NCI-H2171 treated with DMSO at 0.1 percent for 48 hours (cell line): ENCODE data around the gene KCNK7.

Experiments
- DNase-seq: peaks from one replicate; lab custom pipeline; 2025; lab: John Stamatoyannopoulos, UW

The KCNK7 gene

DNA sequence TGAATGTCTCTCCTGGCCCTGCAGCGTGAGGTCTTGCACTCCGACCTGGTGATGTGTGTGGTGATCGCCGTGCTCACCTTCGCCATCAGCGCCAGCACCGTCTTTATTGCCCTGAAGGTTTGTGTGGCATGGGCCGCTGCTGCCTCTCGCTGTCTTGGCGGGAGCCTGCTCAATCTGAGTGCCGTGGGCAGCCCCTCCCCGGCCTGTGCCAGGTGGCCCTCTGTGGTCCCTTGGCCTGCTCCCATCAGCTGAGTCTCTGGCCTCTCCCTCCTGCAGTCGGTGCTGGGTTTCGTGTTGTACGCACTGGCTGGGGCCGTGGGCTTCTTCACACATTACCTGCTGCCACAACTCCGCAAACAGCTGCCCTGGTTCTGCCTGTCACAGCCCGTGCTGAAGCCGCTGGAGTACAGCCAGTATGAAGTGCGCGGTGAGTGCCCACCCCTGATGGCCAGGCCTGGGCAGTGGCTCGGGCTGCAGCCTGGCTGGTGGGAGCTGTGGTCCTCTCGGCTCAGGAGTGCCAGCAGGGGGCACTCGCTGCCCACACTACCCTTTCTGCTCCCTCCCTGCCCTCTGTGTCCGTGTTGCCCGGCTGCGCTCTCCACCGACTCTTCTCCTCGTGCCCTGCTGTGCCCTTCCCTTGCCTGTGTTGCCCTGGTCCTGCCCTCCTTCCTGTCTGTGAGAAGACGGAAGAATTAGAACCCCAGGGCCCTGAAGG lies 30.2 kb upstream of the KCNK7 start:
- peak; percentile 21 for DNase-seq

DNA sequence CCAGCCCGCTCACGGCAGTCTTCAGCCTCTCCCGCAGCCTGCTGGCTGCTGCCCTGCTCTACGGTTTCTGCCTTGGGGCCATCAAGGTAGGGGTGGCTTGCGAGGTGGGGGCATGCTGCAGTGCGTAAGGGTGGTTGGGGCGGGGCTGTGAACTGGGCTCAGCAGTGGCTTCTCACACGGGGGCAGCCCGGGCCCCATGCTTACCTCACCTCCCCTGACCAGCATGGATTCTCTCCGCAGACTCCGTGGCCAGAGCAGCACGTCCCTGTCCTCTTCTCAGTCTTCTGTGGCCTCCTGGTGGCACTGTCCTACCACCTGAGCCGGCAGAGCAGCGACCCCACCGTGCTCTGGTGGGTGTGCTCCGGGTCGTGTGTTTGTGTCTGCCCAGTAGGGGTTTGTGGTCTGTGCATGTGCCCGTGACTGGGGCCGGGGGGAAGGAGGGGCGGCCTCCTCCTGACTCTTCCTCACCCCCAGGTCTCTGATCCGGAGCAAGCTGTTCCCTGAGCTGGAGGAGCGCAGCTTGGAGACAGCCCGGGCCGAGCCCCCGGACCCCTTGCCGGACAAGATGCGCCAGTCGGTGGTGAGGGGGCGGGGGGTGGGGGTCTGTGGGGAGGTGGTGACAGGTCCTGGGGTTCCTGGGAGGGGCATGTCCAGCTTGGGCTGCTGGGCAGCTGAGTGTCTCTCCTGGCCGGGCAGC lies 29.5 kb upstream of the KCNK7 start:
- DNase-seq: no peak

DNA sequence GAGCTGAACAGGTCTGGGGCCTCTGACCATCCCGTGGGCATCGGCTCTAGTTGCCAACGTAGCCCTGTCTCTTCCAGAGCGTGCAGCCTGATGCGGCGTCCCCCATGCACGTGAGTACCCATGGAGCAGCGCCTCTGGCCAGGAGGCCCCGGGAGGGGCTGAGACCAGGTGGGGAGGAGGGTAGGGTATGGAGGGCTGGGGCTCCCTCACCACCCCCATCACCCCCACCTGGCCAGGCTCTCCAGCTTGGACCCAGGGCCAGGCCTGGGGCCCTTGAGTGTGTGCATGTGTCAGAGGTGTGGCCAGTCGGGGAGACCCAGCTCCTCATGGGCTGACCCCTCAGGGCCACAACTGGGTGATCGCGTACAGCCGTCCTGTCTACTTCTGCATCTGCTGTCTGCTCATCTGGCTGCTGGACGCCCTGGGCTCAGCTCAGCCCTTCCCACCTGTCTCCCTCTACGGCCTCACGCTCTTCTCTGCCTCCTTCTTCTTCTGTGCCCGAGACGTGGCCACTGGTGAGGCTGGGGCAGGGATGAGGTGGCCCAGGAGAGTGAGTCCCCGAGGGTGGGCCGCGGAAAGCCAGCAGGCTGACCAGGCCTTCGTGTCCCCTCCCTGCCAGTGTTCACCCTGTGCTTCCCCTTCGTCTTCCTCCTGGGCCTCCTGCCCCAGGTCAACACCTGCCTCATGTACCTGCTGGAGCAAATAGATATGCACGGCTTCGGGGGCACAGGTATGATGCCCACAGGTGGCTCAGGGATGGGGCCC lies 28.4 kb upstream of the KCNK7 start:
- no peak for DNase-seq

DNA sequence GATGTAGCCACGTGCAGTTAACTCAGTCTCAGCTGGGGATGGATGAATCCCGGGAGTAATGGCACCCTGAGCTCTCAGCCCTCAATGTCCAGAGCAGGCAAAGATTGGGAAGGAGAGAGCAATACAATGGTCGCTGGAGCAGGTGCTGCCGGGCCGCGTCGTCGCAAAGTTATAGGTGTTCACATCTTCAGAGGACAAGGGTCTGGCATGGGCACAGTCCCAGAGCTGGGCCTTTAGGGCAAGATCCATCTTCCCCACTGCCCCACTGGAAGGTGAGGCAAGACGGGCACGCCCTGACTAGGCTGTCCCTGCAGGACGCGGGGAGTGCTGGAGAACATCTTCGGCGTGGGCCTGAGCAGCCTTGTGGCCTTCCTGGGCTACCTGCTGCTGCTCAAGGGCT lies 27.6 kb upstream of the KCNK7 start:
- no peak for DNase-seq

DNA sequence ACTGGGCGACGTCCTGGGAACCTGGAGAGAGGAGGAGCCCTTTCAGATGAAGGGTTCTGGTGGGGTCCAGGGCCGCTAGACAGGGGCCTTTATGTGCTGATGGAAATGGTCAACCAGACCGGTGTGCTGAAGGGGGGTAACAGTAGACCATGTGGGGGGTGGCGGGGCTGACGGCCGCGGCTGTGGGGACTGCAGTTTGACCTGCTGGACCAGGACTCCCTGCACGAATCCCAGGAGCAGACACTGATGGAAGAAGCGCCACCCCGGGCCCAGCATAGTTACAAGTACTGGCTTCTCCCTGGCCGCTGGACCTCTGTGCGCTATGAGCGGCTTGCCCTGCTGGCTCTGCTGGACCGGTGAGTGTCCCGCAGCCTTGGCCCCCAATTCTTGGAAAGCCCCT lies 26.4 kb upstream of the KCNK7 start:
- no peak for DNase-seq

DNA sequence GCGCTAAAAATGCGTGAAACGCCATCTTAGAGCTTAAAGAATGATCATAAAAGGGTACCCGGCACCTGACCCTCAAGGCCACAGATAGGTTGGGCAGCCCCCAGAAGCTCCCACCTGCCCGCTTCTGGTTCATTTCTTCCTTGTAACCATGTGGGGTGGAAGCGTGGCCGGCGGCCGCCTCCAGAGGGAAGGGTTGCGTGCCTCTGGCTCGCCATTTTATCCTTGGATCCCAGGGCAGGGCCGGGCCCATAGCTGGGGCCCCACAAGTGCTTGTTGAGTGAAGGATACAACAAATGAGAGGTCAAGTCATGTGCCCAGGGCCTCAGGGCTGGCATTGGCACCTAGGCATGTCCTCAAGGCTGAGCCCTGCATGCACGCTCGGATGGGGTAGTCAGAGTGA lies 25.9 kb upstream of the KCNK7 start:
- no peak for DNase-seq

DNA sequence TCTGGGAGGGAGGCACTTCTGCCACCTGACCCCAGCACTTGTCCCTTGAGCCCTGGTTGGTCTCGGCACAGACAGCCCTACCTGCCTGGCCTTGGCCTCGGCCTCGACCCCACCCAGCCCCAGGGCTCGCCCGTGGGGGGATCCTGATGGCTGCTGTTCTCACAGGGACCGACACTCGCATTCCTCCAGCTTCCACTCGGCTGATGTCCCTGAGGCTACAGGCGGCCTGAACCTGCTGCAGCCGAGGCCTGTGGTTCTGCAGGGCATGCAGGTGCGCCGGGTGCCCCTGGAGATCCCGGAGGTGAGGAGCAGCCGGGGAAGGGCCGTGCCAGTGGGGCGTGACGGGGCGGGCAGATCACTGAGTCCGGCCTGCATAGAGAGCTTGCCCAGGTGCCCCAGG lies 25.1 kb upstream of the KCNK7 start:
- DNase-seq: no peak

DNA sequence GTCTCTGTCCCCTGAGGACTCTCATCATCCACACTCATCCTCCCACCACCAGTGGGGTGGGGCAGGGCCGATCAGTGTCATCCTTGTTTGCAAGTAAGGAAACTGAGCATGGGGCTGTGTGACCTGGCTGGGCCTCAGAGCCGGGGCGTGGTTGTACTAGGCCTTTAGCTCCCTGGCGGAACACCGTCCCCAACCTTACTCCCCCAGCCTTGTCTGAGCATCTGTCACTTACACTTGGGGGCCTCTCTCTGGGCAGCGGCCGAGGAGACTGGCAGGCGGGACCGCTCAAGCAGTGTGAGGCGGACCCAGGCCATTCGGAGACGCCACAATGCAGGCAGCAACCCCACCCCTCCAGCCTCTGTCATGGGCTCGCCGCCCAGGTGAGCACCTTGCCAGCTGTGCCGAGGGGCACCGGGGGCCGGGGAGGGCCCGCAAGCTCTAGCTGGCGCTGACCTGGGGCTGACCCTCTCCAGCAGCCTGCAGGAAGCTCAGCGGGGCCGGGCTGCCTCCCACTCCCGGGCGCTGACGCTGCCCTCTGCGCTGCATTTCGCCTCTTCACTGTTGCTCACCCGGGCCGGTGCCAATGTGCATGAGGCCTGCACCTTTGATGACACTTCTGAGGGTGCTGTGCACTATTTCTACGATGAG lies 23.8 kb upstream of the KCNK7 start:
- DNase-seq: no peak

DNA sequence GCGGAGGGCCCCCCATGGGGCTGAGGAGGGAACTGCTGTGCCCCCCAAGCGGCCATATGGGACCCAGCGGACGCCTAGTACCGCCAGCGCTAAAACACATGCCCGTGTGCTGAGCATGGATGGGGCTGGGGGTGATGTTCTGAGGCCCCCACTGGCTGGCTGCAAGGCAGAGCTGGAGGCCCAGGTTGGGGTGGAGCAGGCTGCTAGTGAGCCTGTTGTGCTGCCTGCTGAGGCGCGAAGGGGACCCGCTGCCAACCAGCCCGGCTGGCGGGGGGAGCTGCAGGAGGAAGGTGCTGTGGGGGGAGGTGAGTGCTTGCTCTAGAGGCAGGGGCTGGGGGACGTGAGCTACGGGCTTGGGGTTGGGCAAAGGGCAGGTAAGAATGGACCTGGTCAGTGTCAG lies 23.2 kb upstream of the KCNK7 start:
- peak; percentile 61 for DNase-seq

DNA sequence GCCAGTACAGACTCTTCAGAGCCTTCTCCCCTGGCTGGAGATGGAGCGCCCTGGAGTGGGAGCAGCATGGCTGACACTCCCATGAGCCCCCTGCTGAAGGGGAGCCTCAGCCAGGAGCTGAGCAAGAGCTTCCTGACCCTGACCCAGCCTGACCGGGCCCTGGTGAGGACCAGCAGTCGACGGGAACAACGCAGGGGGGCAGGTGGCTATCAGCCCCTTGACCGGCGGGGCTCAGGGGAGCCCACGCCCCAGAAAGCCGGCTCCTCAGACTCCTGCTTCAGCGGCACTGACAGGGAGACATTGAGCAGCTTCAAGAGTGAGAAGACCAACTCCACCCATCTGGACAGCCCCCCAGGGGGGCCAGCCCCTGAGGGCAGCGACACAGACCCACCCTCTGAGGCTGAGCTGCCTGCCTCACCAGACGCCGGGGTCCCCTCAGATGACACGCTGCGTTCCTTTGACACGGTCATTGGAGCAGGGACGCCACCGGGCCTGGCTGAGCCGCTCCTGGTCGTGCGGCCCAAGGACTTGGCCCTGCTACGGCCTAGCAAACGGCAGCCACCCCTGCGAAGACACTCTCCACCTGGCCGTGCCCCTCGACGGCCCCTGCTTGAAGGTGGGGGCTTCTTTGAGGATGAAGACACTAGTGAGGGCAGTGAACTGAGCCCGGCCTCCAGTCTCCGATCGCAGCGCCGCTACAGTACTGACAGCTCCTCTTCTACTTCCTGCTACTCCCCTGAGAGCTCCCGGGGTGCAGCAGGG lies 22.6 kb upstream of the KCNK7 start:
- no peak for DNase-seq

DNA sequence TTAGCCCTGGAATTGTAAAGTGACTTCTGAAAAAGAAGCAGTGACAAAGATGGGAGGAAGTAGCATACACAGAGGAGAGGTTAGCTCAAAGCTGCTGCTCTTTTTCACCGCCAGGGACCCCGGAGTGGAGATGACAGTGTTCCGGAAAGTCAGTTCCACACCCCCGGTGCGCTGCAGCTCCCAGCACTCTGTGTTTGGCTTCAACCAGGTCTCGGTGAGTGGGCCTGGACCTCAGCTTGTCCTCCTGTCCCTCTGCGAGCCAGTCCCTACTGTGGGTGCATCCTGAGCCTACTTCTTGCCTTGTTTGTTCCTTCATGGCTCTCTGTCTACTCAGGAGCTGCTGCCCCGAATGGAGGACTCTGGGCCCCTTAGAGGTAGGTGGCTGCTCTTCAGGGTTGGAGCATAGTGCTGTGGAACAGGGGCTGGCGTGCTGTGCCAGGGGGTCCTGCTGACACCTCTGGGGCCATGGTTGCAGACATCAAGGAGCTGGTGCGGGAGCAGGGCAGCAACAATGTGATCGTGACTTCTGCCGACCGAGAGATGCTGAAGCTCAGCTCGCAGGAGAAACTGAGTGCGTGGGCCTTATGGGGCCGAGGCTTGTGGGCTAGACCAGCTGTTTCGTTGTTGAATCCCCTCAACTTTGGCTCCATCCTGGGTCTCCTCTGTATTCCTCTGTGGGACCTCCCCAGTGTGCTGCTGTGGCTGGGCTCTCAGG lies 21.7 kb upstream of the KCNK7 start:
- DNase-seq: no peak

DNA sequence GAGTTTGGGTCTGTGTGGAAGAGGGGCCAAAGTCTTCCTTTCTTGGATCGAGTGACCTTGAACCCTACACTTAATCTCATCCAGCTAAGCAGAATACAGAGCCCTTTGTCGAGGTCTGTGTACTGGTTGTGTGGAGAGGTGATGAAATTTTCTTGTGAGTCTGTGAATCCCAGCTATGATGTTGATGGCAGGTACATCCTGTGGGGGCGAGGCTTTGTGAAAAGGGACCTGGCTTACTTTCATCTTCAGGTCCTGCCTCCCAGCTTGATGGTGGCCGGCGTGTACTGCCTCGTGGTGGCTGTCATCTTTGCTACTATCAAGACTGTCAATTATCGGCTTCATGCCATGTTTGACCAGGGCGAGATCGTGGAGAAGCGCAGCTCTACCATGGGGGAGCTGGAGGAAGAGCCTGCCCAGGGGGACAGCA lies 21.0 kb upstream of the KCNK7 start:
- DNase-seq: no peak

DNA sequence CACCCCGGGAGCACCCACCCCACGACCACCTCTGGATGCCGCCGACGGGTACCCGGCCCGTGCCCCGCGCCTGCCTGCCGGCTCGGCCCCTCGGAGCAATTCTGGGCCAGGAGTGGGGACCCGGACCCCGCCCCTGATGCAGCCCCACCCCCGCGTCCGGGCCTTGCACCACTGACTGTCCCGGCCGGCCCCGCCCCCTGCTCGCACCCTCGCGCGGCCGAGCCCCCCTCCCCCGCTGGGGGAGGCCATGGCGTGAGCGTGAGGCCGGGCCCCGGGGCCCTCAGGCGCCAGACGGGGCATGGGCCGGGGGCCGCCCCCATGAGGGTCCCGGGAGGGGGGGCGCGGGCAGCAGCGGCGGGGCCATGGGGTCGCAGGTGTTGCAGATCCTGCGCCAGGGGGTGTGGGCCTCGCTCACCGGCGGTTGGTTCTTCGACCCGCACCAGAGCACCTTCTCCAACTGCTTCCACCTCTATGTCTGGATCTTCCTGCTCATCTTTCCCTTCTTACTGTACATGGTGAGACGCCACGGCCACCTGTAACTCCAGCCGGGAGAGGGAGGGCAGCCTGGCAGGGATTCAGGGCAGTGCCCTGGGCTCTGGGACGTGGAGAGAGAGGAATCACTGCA lies 20.5 kb upstream of the KCNK7 start:
- DNase-seq: peak; percentile 45

DNA sequence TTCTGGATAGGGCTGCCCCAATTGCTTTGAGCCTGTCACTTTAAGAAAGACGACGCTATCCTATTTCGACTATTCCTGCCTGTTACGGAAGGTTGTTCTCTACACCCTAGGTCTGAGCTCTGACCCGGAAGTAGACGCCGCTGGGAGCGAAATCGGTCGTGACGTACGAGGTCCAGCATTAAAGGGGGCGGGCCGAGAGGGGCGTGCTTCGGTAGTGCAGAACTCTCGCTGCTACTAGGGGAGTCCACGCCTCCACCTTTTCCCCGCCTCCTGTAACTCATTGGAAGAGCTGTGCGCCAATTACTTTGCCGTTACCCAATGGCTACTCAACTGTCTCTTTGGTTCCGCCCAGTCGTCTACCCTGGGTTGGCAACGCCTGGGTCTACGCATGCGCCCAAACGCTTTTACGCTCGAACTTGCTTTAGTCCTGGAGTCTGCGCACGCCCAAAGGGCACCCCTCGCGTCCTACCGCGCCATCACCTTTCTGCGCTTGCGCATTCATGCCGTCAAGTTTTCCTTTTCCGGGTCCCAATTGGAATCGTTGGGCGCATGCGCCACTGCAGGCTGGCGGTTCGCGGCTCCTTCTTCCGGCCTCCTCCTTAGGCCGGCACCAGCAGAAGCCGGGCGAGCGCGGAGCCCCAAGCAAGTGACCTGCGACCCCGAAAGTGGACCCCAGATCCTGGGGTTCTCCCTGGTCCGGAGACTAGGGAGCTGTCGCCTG lies 19.8 kb upstream of the KCNK7 start, which contains the start of gene PCNX3:
Gene PCNX3, plus strand, starts transcription at position 548 of the 721 bp plus-strand sequence. CDS start 536 bp downstream, outside the sequence.
- DNase-seq: peak; percentile 100

DNA sequence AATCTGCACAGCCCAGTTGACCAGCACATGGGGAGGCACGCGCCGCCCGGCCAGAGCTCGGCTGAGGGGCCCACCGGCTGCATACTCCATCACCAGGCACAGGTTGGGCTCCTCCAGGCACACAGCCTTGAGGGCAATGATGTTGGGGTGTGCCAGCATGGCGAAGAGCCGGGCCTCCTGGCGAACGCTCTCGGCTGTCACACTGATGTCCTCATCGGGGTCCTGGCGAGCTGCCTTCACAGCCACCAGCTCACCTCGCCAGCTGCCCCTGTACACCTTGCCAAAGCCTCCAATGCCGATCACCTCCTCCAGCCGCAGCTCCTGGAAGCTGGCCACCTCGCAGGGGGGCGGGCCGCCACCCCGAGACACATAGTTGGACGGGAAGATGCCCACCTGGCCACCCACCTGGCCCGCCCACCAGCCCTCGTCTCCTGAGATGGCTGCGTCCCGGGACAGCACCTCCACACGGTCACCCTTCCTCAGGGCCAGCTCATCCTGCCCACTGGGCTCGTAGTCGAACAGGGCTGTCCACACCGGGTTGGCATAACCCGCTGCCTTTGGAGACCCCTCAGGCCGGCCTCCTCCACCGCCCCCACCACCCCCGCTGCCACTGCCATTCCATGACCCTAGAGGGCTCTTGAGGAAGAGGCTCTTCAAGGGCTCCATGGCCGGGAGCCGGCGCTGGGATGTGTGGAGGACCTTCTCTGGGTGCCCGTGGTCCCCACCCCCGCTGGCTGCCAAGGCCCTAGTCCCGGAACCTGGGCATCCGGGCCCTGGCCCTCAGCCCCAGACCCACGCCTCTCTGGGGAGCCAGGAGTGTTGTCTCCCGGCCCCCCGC lies 17.7 kb upstream of the KCNK7 start:
- no peak for DNase-seq

DNA sequence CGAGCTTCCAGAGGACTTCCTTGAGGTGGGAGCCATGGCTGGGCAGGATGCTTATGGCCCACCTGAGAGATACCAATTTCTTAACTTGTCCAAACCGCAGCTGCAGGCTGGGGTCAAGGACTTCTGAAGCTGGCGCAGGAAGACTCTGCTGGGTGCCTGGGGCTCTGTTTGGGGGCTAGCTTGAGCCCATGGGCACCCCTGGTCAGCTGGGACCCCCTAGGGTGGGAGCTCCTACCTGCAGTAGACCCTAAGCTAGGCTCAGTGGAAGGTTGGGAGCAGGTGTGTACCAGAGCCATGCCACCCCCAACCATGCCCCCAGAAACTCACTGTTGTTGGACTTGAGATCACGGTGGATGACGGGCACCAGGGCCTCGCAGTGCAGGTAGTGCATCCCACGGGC lies 17.1 kb upstream of the KCNK7 start:
- DNase-seq: no peak

DNA sequence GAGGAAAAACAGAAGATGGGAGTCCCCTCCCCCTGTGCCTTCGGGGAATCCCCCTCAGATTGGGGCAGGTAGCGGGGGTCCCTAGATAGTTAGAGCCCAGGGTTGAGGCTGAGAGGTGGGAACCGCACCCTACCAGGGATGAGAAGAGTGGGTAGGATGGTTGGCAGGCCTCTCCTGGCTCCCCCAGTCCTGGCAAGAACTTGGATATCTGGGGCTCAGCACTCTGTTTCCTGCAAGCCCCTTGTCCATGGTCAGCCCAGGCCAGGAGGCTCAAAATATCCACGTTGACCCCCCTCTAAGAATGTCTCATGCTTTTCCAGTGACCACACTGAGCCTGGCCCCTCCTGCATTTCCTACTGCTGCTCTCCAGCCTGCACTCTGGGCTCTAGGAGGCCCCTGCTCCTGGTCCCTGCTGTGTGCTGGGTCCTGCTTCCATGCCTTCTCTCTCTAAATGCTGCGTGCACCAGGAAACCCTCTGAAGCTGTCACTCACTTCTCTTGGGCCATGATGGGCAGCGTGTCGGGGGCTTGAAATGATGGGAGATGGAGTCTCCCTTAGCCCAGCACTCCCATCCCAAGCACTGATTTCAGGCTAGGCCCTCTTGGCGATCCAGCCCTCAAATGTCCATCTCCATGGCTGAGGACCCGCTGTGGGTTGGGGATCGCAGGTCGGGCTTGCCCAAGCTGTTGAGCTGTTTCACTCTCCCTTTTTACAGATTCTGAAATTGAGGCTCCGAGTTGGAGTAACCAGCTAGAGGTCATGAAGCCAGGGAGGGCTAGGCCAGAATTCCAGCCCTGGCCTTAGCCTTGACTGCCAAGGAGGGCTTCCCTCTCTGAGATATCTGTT lies 16.4 kb upstream of the KCNK7 start:
- DNase-seq: no peak
